Omental fat pad (tissue), 4 donors: ENCODE results near the gene KLF11. TPM values are rescaled to one million over a fixed set of nuclear protein-coding genes. Genes with fewer than 3 reads are reported as not detected.

Experiments
- ATAC-seq: fragments of 150-250 bp; one replicate; pipeline ENCODE4 v1.9.1; 2016; ENCODE audit warnings: mild to moderate bottlenecking, moderate library complexity; ENCODE audit not compliant: low FRiP score
- DNase-seq: peaks from one replicate; pipeline ENCODE4 v3.0.0-alpha.2; 2019; ENCODE audit warnings: low spot score
- CTCF ChIP-seq, 3 donors: fragments of 450-650 bp; IDR thresholded peaks; one replicate each; pipeline ENCODE4 v1.5.1; 2016 to 2017; ENCODE audit warnings: antibody characterized with exemption in 3 of 3, mild to moderate bottlenecking in 3 of 3, moderate library complexity in 2 of 3
- total RNA-seq, 4 donors: library from RNA; depleted of rRNA; stranded (reverse); fragments of >200 nt; gene quantifications; one replicate each; pipeline ENCODE4 v1.1.0, GENCODE V29; 2016

Gene KLF11
- total RNA-seq, 4 donors from 2014 or later = 35.8 to 63.6 (median 37.3) TPM

- ATAC-seq (no peak), DNase-seq (no peak)
- TF ChIP-seq CTCF (IDR thresholded peaks at IDR 0.05) = no peak
Observed at GRCh38 chr2:10004836-10005235, 38.5 kb upstream of the KLF11 start.

GRCh38 chr2:10005461-10006235, 37.7 kb upstream of the KLF11 start:
- ATAC-seq (no peak), DNase-seq (no peak)
- no peak for TF ChIP-seq CTCF (IDR thresholded peaks at IDR 0.05)

- DNase-seq (no peak), ATAC-seq (no peak)
- TF ChIP-seq CTCF (IDR thresholded peaks at IDR 0.05) = no peak
Observed at GRCh38 chr2:10006236-10007161, 36.9 kb upstream of the KLF11 start.

GRCh38 chr2:10007435-10007834, 35.9 kb upstream of the KLF11 start:
- DNase-seq = no peak
- no peak for TF ChIP-seq CTCF (IDR thresholded peaks at IDR 0.05)
- ATAC-seq = no peak

GRCh38 chr2:10007921-10008808, 35.2 kb upstream of the KLF11 start:
- TF ChIP-seq CTCF (IDR thresholded peaks at IDR 0.05) = no peak
- DNase-seq = no peak
- ATAC-seq = no peak

GRCh38 chr2:10008809-10009176, 34.6 kb upstream of the KLF11 start:
- DNase-seq = no peak
- no peak for TF ChIP-seq CTCF (IDR thresholded peaks at IDR 0.05)
- no peak for ATAC-seq
